Renal pelvis (tissue), 4 donors: ENCODE results near the gene CDH4. TPM values are rescaled to one million over a fixed set of nuclear protein-coding genes. Genes with fewer than 3 reads are reported as not detected.
"Not testable (repeated sequence)": the region's sequence is repeated elsewhere in the genome, so short reads cannot be mapped to it uniquely, and the experiment has no call there.

Experiments used
- DNase-seq: peaks from one replicate; pipeline ENCODE4 v3.0.0-alpha.2; 2013
- polyA plus RNA-seq, 3 donors: library from polyadenylated mRNA; unstranded; fragments of 120-200 nt; gene quantifications; one replicate each; pipeline ENCODE4 v1.2.1, GENCODE V29; 2013; ENCODE audit not compliant: insufficient read length in 3 of 3

The CDH4 gene
- polyA plus RNA-seq, 3 donors = 8.4 to 9.5 (median 8.7) TPM

DNA sequence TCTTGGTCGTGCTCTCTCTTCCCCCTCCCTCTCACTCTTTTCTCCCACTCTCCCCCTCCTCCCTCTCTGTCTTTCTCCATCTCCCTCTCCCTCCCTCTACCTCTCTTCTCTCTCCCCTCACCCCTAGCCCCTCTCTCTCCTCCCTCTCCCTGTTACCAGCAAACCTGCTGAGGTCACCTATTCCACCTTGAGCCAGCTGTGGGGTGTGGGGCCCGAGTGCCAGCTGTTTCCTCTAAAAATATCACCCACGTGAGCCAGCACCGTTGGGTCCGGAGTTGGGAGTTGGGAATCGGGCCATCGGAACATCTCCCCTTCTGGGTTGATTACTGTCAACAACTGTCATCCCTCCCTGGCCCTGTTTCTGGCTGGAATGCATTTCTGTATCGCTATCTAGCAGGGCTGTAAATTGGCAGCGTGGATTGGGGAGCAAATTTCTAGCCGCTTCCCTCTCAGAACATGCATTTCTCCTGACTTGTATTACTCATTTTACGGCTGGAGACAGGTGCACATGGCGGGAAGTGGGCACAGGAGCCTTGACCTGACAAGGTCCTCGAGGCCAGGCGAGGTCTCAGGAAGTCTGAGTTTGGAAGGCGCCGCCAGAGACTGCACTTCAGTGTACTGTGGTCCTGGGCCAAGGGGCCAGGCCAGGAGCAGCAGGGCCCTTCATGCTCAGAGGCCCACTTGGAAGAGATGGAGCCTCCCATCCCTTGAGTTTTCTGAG is 165.3 kb downstream of the CDH4 start:
- DNase-seq = no peak

- no peak for DNase-seq
These were observed 166.9 kb downstream of the CDH4 start for GRCh38 chr20:61419010-61419409.

DNA sequence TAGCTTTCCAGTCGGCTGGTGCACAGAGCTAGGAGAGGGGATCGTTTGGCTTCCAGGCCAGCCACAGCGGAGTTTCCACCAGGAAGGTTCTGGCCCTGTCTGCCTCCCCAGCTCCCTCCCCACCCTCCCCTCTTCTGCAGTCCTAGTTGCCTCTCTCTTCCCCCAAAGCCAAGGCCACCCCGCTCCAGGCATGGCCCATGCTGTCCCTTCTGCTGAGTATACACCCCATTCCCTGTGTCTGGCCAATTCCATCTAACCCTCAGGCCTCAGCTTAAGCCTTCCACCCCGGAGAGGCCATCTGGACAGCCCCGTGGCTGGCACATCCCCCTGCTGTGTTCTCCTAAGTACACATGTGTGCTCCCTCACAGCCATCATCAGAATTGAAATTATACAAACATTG is 167.4 kb downstream of the CDH4 start:
- no peak for DNase-seq

- no peak for DNase-seq
These were observed 168.0 kb downstream of the CDH4 start for GRCh38 chr20:61420056-61420455.

GRCh38 chr20:61420781-61421180 is 168.7 kb downstream of the CDH4 start:
- no peak for DNase-seq

DNA sequence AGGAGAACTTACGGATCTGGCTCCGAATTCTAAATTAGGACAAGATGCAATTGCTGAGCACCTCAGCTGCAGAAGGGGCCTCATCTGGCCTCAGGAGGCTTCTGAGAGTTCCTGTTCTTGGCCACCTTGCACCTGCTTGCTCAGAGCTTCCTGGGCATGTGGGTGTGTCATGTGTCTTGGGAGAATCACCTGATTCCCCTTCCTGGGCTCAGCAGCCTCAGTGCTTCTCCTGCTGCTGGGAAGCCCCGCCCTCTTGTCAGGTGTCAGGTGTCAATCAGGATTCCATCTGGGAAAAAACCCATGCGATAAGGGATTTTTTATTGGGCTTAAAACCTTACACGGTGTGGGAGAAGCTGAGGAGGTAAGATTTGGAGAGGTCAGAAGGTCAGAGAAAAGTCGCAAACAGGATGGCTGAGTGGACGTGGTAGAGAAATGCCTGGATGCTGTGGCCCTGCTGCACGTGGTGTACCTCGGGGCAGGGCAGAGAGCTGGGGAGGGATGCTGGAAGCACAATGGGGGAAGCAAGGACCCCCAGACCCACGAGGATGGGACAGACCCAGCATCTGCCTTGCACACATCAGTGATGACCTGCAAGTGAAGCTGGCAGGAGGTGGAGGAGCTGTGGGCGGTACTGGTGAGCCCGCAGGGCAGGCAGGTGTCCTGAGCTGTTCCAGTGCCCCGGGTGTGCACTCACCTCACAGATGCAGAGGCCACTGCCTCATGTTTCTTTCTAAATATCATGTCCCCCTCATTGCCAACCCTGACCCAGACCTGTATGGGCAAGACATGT is 170.8 kb downstream of the CDH4 start:
- no peak for DNase-seq

GRCh38 chr20:61424011-61424627 is 172.1 kb downstream of the CDH4 start:
- no peak for DNase-seq

- no peak for DNase-seq
These were observed 172.8 kb downstream of the CDH4 start for GRCh38 chr20:61424628-61425420.

- not testable (repeated sequence) for DNase-seq
These were observed 173.5 kb downstream of the CDH4 start for GRCh38 chr20:61425541-61425991.

DNA sequence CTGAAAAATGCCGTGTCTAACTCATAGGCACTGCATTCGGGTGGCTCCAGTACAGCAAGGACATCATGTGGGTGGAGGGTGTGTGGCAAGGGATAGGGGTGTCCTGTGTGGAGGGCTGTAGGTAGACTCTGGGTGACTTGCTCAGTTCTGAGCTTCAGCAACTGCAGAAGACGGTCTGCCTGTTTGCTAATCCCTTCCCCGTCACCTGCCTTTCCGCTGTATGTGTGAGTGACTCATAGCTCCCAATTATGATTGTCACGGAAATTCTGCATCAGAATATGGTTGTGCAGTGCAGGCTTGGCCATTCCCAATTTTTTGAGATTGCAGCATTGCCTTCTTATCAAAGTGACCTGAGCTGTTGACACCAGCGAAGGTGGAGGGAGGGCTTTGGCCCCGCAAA is 174.3 kb downstream of the CDH4 start:
- DNase-seq = no peak

DNA sequence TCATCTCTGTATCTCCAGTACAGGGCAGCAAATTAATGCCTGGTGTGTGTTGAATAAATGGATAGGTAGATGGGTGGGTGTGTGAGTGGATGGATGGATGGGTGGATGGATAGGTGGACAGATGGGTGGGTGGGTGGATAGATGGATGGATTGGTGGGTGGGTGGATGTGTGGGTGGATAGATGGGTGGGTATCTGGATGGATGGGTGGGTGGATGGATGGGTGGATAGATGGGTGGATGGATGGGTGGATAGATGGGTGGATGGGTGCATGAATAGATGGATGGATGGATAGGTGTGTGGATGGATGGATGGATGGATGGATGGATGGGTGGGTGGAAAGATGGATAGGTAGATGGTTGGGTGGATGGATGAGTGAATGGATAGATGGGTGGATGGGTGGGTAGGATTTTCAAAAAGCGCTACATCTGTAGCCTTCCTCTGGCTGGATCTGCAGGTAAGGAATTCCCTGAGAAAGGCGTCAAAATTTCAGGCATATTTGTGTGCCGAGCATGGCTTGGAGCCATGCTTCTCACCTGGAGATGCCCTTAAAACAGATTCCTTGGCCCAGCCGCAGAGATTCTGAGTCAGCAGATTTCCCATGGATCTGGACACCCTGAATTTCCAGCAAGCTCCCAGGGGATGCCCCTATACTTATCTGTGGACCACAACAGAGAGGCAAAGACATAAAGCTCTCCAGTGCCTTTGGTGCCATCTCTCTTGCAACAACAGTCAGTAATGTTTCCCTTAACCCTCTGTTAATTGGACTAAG is 177.6 kb downstream of the CDH4 start:
- DNase-seq = no peak

GRCh38 chr20:61430228-61430624 is 178.2 kb downstream of the CDH4 start:
- no peak for DNase-seq

GRCh38 chr20:61433176-61433575 is 181.1 kb downstream of the CDH4 start:
- no peak for DNase-seq

- no peak for DNase-seq
These were observed 181.8 kb downstream of the CDH4 start for GRCh38 chr20:61433816-61434215.

DNA sequence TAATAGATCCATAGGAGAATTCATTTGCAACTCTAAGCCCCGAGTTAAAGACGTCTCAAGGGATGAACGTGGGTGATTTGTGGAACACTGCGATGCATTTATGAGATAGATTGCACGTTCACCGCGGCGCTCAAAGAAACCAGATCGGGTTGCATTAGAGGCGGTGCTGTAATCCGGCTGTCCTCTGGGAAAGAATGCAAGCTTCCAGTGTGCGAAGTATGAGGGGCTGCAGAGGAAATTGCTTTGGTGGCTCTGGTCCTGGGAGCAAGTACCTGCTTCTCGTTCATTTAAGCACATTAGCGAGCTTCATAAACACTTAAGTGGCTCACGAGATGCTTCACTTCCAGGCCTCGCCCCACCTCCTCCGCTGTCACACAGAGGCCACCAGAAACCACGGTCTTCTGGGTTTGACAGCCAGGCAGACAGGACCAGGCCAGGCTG is 182.3 kb downstream of the CDH4 start:
- no peak for DNase-seq

- DNase-seq = no peak
These were observed 183.2 kb downstream of the CDH4 start for GRCh38 chr20:61435184-61435822.

- DNase-seq = no peak
These were observed 183.8 kb downstream of the CDH4 start for GRCh38 chr20:61435823-61436220.

DNA sequence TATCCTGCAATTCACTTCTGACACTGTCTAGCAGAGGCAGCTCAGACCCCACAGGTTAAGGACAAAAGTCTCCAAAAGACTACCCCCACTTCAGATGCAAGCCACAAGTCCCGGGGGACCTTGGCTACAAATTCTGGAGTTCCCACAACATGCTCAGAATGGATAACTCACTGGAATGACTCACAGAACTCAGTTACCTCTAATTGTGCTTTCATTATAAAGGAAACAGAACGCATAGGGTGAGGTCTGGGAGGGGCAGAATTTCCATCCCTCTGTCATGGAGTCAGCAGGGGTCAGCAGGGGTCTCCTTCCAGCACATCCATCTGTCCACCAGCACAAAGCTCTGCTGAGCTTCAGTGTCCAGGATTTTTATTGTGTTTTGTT is 184.2 kb downstream of the CDH4 start:
- no peak for DNase-seq

DNA sequence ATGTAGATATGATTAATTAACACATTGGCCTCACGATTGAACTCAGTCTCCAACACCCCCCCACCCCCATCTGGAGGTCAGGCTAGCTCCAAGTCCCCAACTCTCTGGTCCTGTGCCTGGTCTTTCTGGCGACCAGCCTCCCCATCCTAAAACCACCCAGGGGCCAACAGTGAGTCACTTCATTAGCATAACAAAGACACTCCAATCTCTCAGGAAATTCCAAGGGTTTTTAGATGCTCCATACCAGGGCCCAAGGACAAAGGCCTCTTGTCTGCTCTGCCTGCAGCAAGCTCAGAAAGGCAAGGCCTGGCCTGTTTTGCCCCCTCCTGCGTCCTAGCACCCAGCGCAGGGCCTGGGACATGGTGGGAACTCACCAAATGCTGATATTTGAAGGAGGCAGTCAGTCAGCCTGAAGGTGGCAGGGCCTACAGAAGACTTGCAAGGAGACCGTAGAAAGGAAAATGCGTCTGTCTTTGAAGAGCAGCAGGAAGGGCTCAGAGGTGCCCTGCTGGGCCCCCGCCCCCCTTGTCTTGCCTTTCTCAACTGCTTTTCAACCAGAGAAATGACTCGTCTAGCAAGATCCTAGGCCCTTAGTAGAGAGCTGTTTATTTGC is 184.7 kb downstream of the CDH4 start:
- DNase-seq = no peak
